Brain microvascular endothelial cell (primary cell): ENCODE results near the gene CBX4.

Source experiments
- DNase-seq: peaks from one replicate; pipeline ENCODE4 v3.0.0-alpha.2; 2020
- H3K27ac ChIP-seq: fragments of 250-450 bp; sonication (Bioruptor Pico); 2 replicates; pipeline ENCODE4 v1.5.1; 2020; ENCODE audit warnings: mild to moderate bottlenecking, moderate library complexity
- H3K27me3 ChIP-seq: fragments of 250-450 bp; sonication (Bioruptor Pico); replicated peaks from 2 replicates; pipeline ENCODE4 v1.5.1; 2020; ENCODE audit warnings: mild to moderate bottlenecking
- H3K36me3 ChIP-seq: fragments of 250-450 bp; sonication (Bioruptor Pico); replicated peaks from 2 replicates; pipeline ENCODE4 v1.5.1; 2020; ENCODE audit warnings: mild to moderate bottlenecking
- H3K4me3 ChIP-seq: 2 replicates; pipeline ENCODE4 v1.5.1; 2011; ENCODE audit warnings: low read depth, mild to moderate bottlenecking, control low read depth, low read length, moderate library complexity
- CTCF ChIP-seq: IDR thresholded peaks from 2 replicates; pipeline ENCODE4 v1.5.1; 2011; ENCODE audit warnings: low read depth, mild to moderate bottlenecking, moderate library complexity, low read length, control low read depth, inconsistent platforms; ENCODE audit errors: missing control alignments
- in situ Hi-C: cut with HindIII; loops from 2 replicates; pipeline ENCODE4 v1.10.0; 2017; ENCODE audit warnings: low sequenced_read_pairs, low pct_ligation_motif_present

The CBX4 gene

GRCh38 chr17:79850571-79851460 lies 11.6 kb upstream of the CBX4 start:
- Histone ChIP-seq H3K27ac (no peak overlapping the region), H3K36me3 (no peaks in the 10 kb centered on the region), H3K4me3 (no peak overlapping the region), H3K27me3 (no peaks in the 10 kb centered on the region)
- TF ChIP-seq CTCF, result peak; percentile 12
- peak; percentile 86 for DNase-seq
- in situ Hi-C loops, result no loop called here

- H3K36me3 ChIP-seq, result no peaks in the 10 kb centered on the region
- in situ Hi-C loops, result no loop called here
- no peak for DNase-seq
- no peaks in the 10 kb centered on the region for H3K27me3 ChIP-seq
- no peak overlapping the region for H3K4me3 ChIP-seq
- no peak overlapping the region for H3K27ac ChIP-seq
- TF ChIP-seq CTCF, result no peak
These were observed 10.7 kb upstream of the CBX4 start for GRCh38 chr17:79849953-79850352.

- DNase-seq, result no peak
- TF ChIP-seq CTCF, result no peak
- Histone ChIP-seq H3K27ac (no peak overlapping the region), H3K4me3 (no peak overlapping the region), H3K27me3 (peaks cover under 1% of the 10 kb centered on the region), H3K36me3 (no peaks in the 10 kb centered on the region)
- in situ Hi-C loops, result no loop called here
These were observed 9.1 kb upstream of the CBX4 start for GRCh38 chr17:79848370-79848766.

GRCh38 chr17:79847698-79848369 lies 8.6 kb upstream of the CBX4 start:
- Histone ChIP-seq H3K36me3 (no peaks in the 10 kb centered on the region), H3K27me3 (peaks cover 6% of the 10 kb centered on the region), H3K27ac (no peak overlapping the region), H3K4me3 (no peak overlapping the region)
- in situ Hi-C loops, result no loop called here
- no peak for TF ChIP-seq CTCF
- no peak for DNase-seq

- no peak overlapping the region for H3K4me3 ChIP-seq
- in situ Hi-C loops, result no loop called here
- no peak for TF ChIP-seq CTCF
- H3K27ac ChIP-seq, result peak overlapping the region; percentile 26
- H3K27me3 ChIP-seq, result peaks cover 28% of the 10 kb centered on the region
- H3K36me3 ChIP-seq, result no peaks in the 10 kb centered on the region
- no peak for DNase-seq
These were observed 6.3 kb upstream of the CBX4 start for GRCh38 chr17:79845601-79845949.
